Sigmoid colon (tissue), 4 donors: ENCODE data around the gene NMT1.
A peak's percentile ranks its signal among the peaks of the same experiment; 100 is the strongest.

Experiments used
- EP300 ChIP-seq, 4 donors: sonication (generic); formaldehyde crosslinking; IDR thresholded peaks; one replicate each; pipeline ENCODE4 v1.6.1; 2017; ENCODE audit warnings: antibody characterized with exemption in 4 of 4
- POLR2A ChIP-seq, 2 donors: fragments of 450-650 bp; IDR thresholded peaks; one replicate each; pipeline ENCODE4 v1.6.1; 2016; ENCODE audit warnings: antibody characterized with exemption in 2 of 2, mild to moderate bottlenecking in 2 of 2, moderate library complexity in 2 of 2
- POLR2AphosphoS5 ChIP-seq, 4 donors: sonication (generic); formaldehyde crosslinking; IDR thresholded peaks; one replicate each; pipeline ENCODE4 v1.6.1; 2017; ENCODE audit warnings: antibody characterized with exemption in 4 of 4
- TF ChIP-seq, protein P1 (sequence below), 4 experiments: fragments of 450-650 bp in 3 of 4; fragments of 200-600 bp in 1 of 4; IDR thresholded peaks; one replicate each; pipeline ENCODE4 v1.5.1; 2016 to 2019; ENCODE audit warnings: antibody characterized with exemption in 4 of 4, mild to moderate bottlenecking in 3 of 4, moderate library complexity in 2 of 4

DNA sequence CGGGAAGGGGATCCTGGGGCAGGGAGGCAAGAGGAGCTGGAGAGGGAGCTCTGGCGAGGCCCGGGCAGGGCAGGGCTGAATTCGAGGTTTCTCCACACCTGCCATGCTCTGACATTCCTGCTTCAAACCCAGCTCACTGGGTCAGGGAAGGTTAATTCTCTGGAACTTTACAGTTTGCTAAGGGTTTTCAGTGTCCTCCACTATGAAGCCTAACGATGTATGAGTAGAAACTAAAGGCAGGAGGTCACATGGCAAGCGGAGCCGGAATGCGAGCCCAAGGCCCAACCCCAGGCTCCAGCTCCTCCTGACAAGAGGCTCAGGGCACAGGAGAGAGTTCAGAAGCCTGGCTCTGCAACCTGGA is 38.8 kb upstream of the NMT1 start:
- TF ChIP-seq, protein P1, sequence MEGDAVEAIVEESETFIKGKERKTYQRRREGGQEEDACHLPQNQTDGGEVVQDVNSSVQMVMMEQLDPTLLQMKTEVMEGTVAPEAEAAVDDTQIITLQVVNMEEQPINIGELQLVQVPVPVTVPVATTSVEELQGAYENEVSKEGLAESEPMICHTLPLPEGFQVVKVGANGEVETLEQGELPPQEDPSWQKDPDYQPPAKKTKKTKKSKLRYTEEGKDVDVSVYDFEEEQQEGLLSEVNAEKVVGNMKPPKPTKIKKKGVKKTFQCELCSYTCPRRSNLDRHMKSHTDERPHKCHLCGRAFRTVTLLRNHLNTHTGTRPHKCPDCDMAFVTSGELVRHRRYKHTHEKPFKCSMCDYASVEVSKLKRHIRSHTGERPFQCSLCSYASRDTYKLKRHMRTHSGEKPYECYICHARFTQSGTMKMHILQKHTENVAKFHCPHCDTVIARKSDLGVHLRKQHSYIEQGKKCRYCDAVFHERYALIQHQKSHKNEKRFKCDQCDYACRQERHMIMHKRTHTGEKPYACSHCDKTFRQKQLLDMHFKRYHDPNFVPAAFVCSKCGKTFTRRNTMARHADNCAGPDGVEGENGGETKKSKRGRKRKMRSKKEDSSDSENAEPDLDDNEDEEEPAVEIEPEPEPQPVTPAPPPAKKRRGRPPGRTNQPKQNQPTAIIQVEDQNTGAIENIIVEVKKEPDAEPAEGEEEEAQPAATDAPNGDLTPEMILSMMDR (IDR thresholded peaks at IDR 0.05): peak in 1 of 4 experiments; percentile 38
- TF ChIP-seq POLR2A (IDR thresholded peaks at IDR 0.05) (no peak), POLR2AphosphoS5 (IDR thresholded peaks at IDR 0.05) (no peak), EP300 (IDR thresholded peaks at IDR 0.05) (no peak)
